KMS-11 (cell line): ENCODE results near the gene GSK3B.

Experiments
- H2AFZ ChIP-seq: fragments of 200-600 bp; sonication (generic); 2 replicates; pipeline ENCODE4 v1.6.1; 2016; ENCODE audit warnings: antibody characterized with exemption, mixed run types, low read depth
- H3K27ac ChIP-seq: fragments of 200-600 bp; sonication (generic); 2 replicates; pipeline ENCODE4 v1.6.1; 2016; ENCODE audit warnings: mild to moderate bottlenecking, mixed run types
- H3K27me3 ChIP-seq: fragments of 200-600 bp; sonication (generic); 2 replicates; pipeline ENCODE4 v1.6.1; 2017; ENCODE audit warnings: mild to moderate bottlenecking, low read depth, mixed run types, moderate library complexity; ENCODE audit not compliant: insufficient read depth
- H3K36me3 ChIP-seq: fragments of 200-600 bp; sonication (generic); 2 replicates; pipeline ENCODE4 v1.6.1; 2017; ENCODE audit warnings: mild to moderate bottlenecking, mixed run types; ENCODE audit not compliant: insufficient read depth
- H3K4me1 ChIP-seq: fragments of 200-600 bp; sonication (generic); 2 replicates; pipeline ENCODE4 v1.6.1; 2016; ENCODE audit warnings: mild to moderate bottlenecking, low read depth, mixed run types; ENCODE audit not compliant: poor library complexity, severe bottlenecking
- H3K4me2 ChIP-seq: fragments of 200-600 bp; sonication (generic); 2 replicates; pipeline ENCODE4 v1.7.0; 2016; ENCODE audit warnings: mild to moderate bottlenecking, mixed run types
- H3K4me3 ChIP-seq: fragments of 200-600 bp; sonication (generic); IDR thresholded peaks from 2 replicates; pipeline ENCODE4 v1.6.1; 2017; ENCODE audit warnings: low read depth, low read length, mixed read lengths; ENCODE audit not compliant: insufficient read depth
- H3K79me2 ChIP-seq: fragments of 200-600 bp; sonication (generic); 2 replicates; pipeline ENCODE4 v1.6.1; 2016; ENCODE audit warnings: low read depth, mixed run types; ENCODE audit not compliant: insufficient read depth
- H3K9ac ChIP-seq: fragments of 200-600 bp; sonication (generic); 2 replicates; pipeline ENCODE4 v1.6.1; 2016; ENCODE audit warnings: mild to moderate bottlenecking, mixed run types
- H4K20me1 ChIP-seq: fragments of 200-600 bp; sonication (generic); 2 replicates; pipeline ENCODE4 v1.6.1; 2016; ENCODE audit warnings: mild to moderate bottlenecking, mixed run types; ENCODE audit not compliant: insufficient read depth
- TF ChIP-seq, protein P1 (sequence below): fragments of 200-600 bp; sonication (generic); conservative IDR thresholded peaks from 2 replicates; pipeline ENCODE4 v1.6.1; 2017; ENCODE audit warnings: low read depth, mild to moderate bottlenecking, antibody characterized with exemption, low read length, moderate library complexity, mixed read lengths

Gene GSK3B

DNA sequence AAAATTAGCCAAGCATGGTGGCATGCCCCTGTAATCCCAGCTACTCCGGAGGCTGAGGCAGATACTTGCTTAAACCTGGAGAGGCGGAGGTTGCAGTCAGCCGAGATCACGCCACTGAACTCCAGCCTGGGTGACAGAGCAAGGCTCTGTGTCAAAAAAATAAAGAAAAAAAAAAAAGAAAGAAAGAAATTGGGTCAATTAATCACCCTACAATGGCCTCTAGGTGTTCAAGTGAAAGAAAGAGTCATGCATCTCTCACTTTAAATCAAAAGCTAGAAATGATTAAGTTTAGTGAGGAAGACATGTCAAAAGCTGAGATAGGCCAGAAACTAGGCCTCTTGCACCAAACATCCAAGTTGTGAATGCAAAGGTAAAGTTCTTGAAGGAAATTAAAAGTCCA, 44.9 kb upstream of the GSK3B start:
- H4K20me1 ChIP-seq, result no peaks in the 10 kb centered on the region
- H3K4me2 ChIP-seq, result no peak overlapping the region
- no peaks in the 10 kb centered on the region for H3K27me3 ChIP-seq
- no peak overlapping the region for H2AFZ ChIP-seq
- TF ChIP-seq, protein P1, sequence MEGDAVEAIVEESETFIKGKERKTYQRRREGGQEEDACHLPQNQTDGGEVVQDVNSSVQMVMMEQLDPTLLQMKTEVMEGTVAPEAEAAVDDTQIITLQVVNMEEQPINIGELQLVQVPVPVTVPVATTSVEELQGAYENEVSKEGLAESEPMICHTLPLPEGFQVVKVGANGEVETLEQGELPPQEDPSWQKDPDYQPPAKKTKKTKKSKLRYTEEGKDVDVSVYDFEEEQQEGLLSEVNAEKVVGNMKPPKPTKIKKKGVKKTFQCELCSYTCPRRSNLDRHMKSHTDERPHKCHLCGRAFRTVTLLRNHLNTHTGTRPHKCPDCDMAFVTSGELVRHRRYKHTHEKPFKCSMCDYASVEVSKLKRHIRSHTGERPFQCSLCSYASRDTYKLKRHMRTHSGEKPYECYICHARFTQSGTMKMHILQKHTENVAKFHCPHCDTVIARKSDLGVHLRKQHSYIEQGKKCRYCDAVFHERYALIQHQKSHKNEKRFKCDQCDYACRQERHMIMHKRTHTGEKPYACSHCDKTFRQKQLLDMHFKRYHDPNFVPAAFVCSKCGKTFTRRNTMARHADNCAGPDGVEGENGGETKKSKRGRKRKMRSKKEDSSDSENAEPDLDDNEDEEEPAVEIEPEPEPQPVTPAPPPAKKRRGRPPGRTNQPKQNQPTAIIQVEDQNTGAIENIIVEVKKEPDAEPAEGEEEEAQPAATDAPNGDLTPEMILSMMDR, result no peak
- H3K36me3 ChIP-seq, result no peaks in the 10 kb centered on the region
- no peak overlapping the region for H3K27ac ChIP-seq
- H3K79me2 ChIP-seq, result no peaks in the 10 kb centered on the region
- no peak overlapping the region for H3K4me3 ChIP-seq
- H3K9ac ChIP-seq, result no peak overlapping the region
- H3K4me1 ChIP-seq, result no peaks in the 10 kb centered on the region

DNA sequence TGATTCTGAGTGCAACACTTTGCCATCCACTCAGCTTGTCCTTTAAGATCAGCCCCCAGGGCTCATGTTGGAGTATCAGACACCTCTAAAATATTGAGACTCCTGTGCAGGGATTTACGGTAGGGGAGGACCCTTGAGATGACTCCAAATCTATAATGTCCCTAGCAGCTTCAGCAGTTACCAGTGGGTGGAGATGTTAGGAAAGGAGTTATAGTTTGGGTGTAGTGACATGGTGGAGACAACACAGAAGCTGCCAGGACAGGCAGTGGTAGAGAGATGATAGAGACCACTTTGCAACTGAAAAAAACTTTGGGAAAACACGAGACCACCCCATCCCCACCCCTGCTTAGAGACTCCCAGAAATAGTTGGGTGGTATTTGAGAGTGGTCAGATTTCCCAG, 43.3 kb upstream of the GSK3B start:
- H3K27ac ChIP-seq, result no peak overlapping the region
- H3K27me3 ChIP-seq, result no peaks in the 10 kb centered on the region
- no peaks in the 10 kb centered on the region for H3K79me2 ChIP-seq
- no peak overlapping the region for H2AFZ ChIP-seq
- TF ChIP-seq, protein P1, result no peak
- H3K4me3 ChIP-seq, result no peak overlapping the region
- H4K20me1 ChIP-seq, result no peaks in the 10 kb centered on the region
- H3K9ac ChIP-seq, result no peak overlapping the region
- no peaks in the 10 kb centered on the region for H3K36me3 ChIP-seq
- H3K4me1 ChIP-seq, result no peaks in the 10 kb centered on the region
- no peak overlapping the region for H3K4me2 ChIP-seq

DNA sequence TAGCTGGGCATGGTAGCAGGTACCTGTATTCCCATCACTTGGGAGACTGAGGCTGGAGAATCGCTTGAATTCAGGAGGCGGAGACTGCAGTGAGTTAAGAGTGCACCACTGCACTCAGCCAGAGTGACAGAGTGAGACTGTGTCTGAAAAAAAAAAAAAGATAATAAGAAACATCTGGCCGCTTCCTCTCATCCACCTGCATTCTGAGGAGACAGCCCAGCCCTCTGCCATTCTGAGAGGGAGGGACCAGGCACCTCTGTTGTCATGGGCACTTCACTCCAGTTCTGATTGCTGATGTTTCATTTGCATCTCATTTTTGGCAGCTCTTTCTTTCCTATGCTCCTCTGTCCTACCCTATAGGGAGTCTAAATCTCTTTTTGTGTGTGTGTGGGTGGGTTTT, 36.4 kb upstream of the GSK3B start:
- Histone ChIP-seq H3K27ac (no peak overlapping the region), H3K4me3 (no peak overlapping the region), H3K9ac (no peak overlapping the region)

DNA sequence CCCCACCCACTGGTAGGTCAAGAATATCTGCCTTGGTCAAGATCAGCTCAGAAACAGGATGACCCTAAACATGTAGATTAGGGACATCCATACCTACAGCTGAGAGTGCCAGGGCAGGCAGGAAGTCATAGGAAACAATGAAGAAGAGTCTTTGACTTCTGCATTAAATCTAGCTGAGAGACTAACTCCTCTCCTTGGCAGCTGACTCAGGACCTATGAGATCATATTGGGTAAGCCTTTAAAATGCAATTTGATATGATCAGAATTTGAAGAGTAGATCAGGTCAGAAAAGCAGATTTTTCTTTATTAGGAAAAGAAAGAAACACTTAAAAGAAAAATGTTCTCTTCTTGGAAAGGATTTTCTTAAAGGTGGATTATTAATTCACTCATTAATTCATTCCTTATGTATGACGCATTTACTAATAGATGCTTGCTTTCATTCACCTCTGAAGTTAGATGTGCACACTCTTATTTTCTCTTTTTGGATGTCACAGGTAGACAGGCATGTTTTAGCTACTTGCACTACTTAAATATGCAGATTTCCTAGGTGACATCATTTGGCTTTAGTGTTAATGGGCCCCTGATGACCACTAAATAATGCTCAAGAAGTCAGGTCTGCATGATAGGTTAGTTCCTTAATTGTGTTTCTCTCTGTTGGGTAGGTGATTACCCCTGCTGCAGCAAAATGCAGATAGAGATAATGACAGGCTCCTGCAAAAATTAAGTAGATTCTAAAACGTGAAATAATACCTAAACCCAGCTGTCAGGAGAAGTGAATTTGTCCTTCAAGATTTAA, 35.7 kb upstream of the GSK3B start:
- Histone ChIP-seq H3K4me3 (no peak overlapping the region), H3K27me3 (no peaks in the 10 kb centered on the region), H3K9ac (no peak overlapping the region), H2AFZ (no peak overlapping the region), H3K27ac (no peak overlapping the region), H3K4me1 (no peaks in the 10 kb centered on the region), H3K4me2 (no peak overlapping the region), H3K79me2 (no peaks in the 10 kb centered on the region), H4K20me1 (no peaks in the 10 kb centered on the region), H3K36me3 (no peaks in the 10 kb centered on the region)
- TF ChIP-seq, protein P1, result no peak

More for the DNA sequence above, 36.4 kb upstream of the GSK3B start:
- TF ChIP-seq, protein P1, result no peak
- Histone ChIP-seq H4K20me1 (no peaks in the 10 kb centered on the region), H3K36me3 (no peaks in the 10 kb centered on the region), H3K79me2 (no peaks in the 10 kb centered on the region), H3K27me3 (no peaks in the 10 kb centered on the region), H3K4me2 (no peak overlapping the region), H3K4me1 (no peaks in the 10 kb centered on the region), H2AFZ (no peak overlapping the region)
